ENCODE results near the gene PDCD1.

DNA sequence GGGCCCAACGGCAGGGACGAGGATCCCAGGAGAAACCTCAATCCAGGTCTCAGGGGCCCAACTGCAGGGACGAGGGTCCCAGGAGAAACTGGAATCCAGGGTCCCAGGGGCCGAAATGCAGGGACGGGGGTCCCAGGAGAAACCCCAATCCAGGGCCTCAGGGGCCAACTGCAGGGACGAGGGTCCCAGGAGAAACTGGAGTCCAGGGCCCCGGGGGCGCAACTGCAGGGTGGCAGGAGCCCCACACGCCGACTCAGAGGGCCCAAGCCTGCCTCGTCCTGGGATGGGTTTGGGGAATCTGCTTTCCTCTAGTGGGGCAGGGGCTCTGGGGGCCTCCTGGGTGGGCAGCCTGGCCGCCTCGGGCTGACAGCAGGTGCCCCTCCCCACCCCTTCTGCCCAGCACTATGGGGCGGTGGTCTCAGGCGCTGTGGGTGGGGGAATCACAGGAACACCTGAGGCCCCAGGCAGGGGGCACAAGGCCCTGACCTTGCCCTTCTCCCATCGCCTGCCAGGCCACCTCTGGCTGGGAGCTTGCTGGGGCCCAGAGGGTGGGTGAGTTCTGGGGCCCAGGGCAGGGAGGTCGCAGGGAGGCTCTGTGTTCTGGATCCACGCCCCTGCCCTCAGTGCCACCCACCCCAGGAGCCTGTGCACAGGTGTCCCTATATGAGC is 18.0 kb upstream of the PDCD1 start:
- TF ChIP-seq, protein P1, sequence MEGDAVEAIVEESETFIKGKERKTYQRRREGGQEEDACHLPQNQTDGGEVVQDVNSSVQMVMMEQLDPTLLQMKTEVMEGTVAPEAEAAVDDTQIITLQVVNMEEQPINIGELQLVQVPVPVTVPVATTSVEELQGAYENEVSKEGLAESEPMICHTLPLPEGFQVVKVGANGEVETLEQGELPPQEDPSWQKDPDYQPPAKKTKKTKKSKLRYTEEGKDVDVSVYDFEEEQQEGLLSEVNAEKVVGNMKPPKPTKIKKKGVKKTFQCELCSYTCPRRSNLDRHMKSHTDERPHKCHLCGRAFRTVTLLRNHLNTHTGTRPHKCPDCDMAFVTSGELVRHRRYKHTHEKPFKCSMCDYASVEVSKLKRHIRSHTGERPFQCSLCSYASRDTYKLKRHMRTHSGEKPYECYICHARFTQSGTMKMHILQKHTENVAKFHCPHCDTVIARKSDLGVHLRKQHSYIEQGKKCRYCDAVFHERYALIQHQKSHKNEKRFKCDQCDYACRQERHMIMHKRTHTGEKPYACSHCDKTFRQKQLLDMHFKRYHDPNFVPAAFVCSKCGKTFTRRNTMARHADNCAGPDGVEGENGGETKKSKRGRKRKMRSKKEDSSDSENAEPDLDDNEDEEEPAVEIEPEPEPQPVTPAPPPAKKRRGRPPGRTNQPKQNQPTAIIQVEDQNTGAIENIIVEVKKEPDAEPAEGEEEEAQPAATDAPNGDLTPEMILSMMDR (IDR thresholded peaks at IDR 0.05) = no peak
- no peak for TF ChIP-seq ZFX (IDR thresholded peaks at IDR 0.05; ENCODE audit: borderline replicate concordance)
